ENCODE data around the gene TIAM2. TPM values are rescaled to one million over a fixed set of nuclear protein-coding genes. Genes with fewer than 3 reads are reported as not detected.

TIAM2 gene
- total RNA-seq, 2 experiments from 2014 or later, result 4.4 to 5.3 TPM

DNA sequence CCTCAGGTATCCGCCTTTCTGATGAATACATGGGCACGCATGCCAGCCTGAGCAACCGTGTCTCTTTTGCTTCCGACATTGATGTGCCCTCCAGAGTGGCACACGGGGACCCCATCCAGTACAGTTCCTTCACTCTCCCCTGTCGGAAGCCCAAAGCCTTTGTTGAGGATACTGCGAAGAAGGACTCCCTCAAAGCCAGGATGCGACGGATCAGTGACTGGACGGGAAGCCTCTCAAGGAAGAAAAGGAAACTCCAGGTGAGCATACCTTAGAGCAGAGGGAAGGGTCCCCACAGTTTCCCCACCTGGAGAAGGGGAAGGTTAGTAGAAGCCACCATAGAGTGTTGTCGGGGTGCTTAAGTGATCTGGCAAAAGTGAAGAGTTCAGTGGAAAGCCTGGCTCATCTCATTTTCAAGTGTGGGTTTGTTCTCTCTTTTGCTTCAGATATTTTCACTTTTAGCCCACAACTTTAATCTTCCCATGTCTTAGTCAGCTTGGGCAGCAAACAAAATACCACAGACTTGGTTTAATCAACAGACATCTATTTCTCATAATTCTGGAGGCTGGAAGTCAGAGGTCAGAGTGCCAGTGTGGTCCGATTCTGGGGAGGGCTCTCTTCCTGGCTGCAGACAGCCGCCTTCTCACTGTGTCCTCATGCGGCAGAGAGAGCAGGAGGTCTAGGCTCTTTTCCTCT, 135.2 kb downstream of the TIAM2 start:
- H3K4me3 ChIP-seq (ENCODE audit: low read length), result no peak overlapping the region
- DNase-seq (no peak), ATAC-seq (ENCODE audit: poor library complexity) (no peak)
- peaks cover 9% of the 10 kb centered on the region for H3K4me1 ChIP-seq (ENCODE audit: insufficient read depth, low read length)
- no peak overlapping the region for H3K4me3 Mint-ChIP-seq
- no peaks in the 10 kb centered on the region for H3K4me1 Mint-ChIP-seq (ENCODE audit: low read depth)
- no peaks in the 10 kb centered on the region for H3K27me3 ChIP-seq (ENCODE audit: control insufficient read depth in 1 of 2, insufficient read depth in 2 of 2, low read length in 2 of 2)
- H3K9me3 Mint-ChIP-seq, result no peaks in the 10 kb centered on the region
- no peak overlapping the region for H3K27ac ChIP-seq (ENCODE audit: low read depth in 1 of 2, low read length in 2 of 2)
- no peaks in the 10 kb centered on the region for H3K9me3 ChIP-seq (ENCODE audit: control insufficient read depth in 1 of 2, insufficient read depth in 1 of 2, low read length in 2 of 2)
- POLR2A ChIA-PET, result no interaction called here
- H3K27ac Mint-ChIP-seq, result no peak overlapping the region
- no peaks in the 10 kb centered on the region for H3K27me3 Mint-ChIP-seq
- intact Hi-C loops (cut with DNase I, micrococcal nuclease), result no loop called here
- no peaks in the 10 kb centered on the region for H3K36me3 ChIP-seq (ENCODE audit: insufficient read depth, low read length)
- H3K36me3 Mint-ChIP-seq (ENCODE audit: low read depth), result no peaks in the 10 kb centered on the region
- CTCF ChIA-PET, result no interaction called here
- no peak for TF ChIP-seq CTCF (IDR thresholded peaks at IDR 0.05)

DNA sequence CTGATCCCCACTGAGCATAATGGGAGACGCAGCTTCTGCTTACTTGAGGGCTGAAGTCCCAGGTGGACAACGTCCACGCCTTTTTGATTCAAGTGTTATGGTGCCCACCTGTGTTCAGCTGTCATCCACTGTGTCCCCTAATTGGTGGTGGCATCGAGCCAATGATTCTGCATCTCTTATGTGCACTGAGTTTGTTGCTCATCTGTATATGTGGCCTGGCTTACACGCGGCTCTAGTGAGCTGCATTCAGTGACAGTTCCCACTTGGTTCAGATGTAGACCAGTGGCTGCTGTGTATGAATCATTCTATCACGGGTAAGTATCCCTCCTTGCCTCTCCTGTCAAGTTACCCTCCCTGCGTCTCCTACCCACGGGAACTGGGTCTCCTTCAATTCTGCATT, 137.5 kb downstream of the TIAM2 start:
- H3K4me1 Mint-ChIP-seq (ENCODE audit: low read depth), result no peaks in the 10 kb centered on the region
- no peak for TF ChIP-seq CTCF (IDR thresholded peaks at IDR 0.05)
- intact Hi-C loops (cut with DNase I, micrococcal nuclease), result no loop called here
- Histone ChIP-seq H3K4me1 (ENCODE audit: insufficient read depth, low read length) (peaks cover 9% of the 10 kb centered on the region), H3K27me3 (ENCODE audit: control insufficient read depth in 1 of 2, insufficient read depth in 2 of 2, low read length in 2 of 2) (no peaks in the 10 kb centered on the region), H3K36me3 (ENCODE audit: insufficient read depth, low read length) (no peaks in the 10 kb centered on the region), H3K4me3 (ENCODE audit: low read length) (no peak overlapping the region), H3K9me3 (ENCODE audit: control insufficient read depth in 1 of 2, insufficient read depth in 1 of 2, low read length in 2 of 2) (no peaks in the 10 kb centered on the region), H3K27ac (ENCODE audit: low read depth in 1 of 2, low read length in 2 of 2) (no peak overlapping the region)
- no peak for ATAC-seq (ENCODE audit: poor library complexity)
- H3K27me3 Mint-ChIP-seq, result no peaks in the 10 kb centered on the region
- CTCF ChIA-PET, result no interaction called here
- H3K36me3 Mint-ChIP-seq (ENCODE audit: low read depth), result no peaks in the 10 kb centered on the region
- H3K27ac Mint-ChIP-seq, result no peak overlapping the region
- H3K9me3 Mint-ChIP-seq, result no peaks in the 10 kb centered on the region
- no peak for DNase-seq
- POLR2A ChIA-PET, result interaction anchor here (0.6 kb wide), 1 partner anchor 18 kb away, joined by 3 read pairs; no protein-coding TSS in a partner anchor
- H3K4me3 Mint-ChIP-seq, result no peak overlapping the region

GRCh38 chr6:155141002-155141401, 145.9 kb downstream of the TIAM2 start:
- DNase-seq (no peak), ATAC-seq (ENCODE audit: poor library complexity) (no peak)
- ChIA-PET CTCF (no interaction called here), POLR2A (no interaction called here)
- Mint-ChIP-seq H3K9me3 (no peaks in the 10 kb centered on the region), H3K4me3 (no peak overlapping the region), H3K27me3 (no peaks in the 10 kb centered on the region), H3K4me1 (ENCODE audit: low read depth) (peaks cover 23% of the 10 kb centered on the region), H3K36me3 (ENCODE audit: low read depth) (no peaks in the 10 kb centered on the region), H3K27ac (peak overlapping the region; percentile 57)
- intact Hi-C loops (cut with DNase I, micrococcal nuclease), result no loop called here
- no peak overlapping the region for H3K4me3 ChIP-seq (ENCODE audit: low read length)
- no peaks in the 10 kb centered on the region for H3K36me3 ChIP-seq (ENCODE audit: insufficient read depth, low read length)
- H3K27me3 ChIP-seq (ENCODE audit: control insufficient read depth in 1 of 2, insufficient read depth in 2 of 2, low read length in 2 of 2), result no peaks in the 10 kb centered on the region
- no peak overlapping the region for H3K27ac ChIP-seq (ENCODE audit: low read depth in 1 of 2, low read length in 2 of 2)
- peaks cover 0 to 3% of the 10 kb centered on the region in 2 experiments for H3K9me3 ChIP-seq (ENCODE audit: control insufficient read depth in 1 of 2, insufficient read depth in 1 of 2, low read length in 2 of 2)
- peaks cover 13% of the 10 kb centered on the region for H3K4me1 ChIP-seq (ENCODE audit: insufficient read depth, low read length)
- TF ChIP-seq CTCF (IDR thresholded peaks at IDR 0.05), result no peak

All from CD4-positive, alpha-beta T cell (primary cell).